H1 (cell line): ENCODE results near the gene KDELR1. TPM values are rescaled to one million over a fixed set of nuclear protein-coding genes. Genes with fewer than 3 reads are reported as not detected.

Experiments used
- ATF3 ChIP-seq: IDR thresholded peaks from 2 replicates; pipeline ENCODE4 v1.6.1; 2011; ENCODE audit warnings: low read depth, mild to moderate bottlenecking, low read length; ENCODE audit not compliant: insufficient read depth
- CBX5 ChIP-seq: fragments of 300-800, 300-1000 bp; sonication (generic); IDR thresholded peaks from 2 replicates; pipeline ENCODE4 v1.7.1; 2016; ENCODE audit warnings: antibody characterized with exemption, low read length, low read depth
- EP300 ChIP-seq, 2 experiments: IDR thresholded peaks; 1 replicate in 1 of 2; 2 replicates in 1 of 2; pipeline ENCODE4 v1.6.1; 2011 to 2012; ENCODE audit warnings: low read depth in 2 of 2, low read length in 2 of 2, mild to moderate bottlenecking in 2 of 2, borderline replicate concordance in 1 of 2, inconsistent platforms in 1 of 2, moderate library complexity in 1 of 2
- MAFK ChIP-seq: IDR thresholded peaks from 2 replicates; pipeline ENCODE4 v1.6.1; 2012; ENCODE audit warnings: low read depth, mild to moderate bottlenecking, improper control_type of control experiment, low read length
- POLR2AphosphoS5 ChIP-seq: IDR thresholded peaks from 2 replicates; pipeline ENCODE4 v1.6.1; 2011; ENCODE audit warnings: low read depth, low read length
- SP4 ChIP-seq: IDR thresholded peaks from 2 replicates; pipeline ENCODE4 v1.6.1; 2012; ENCODE audit warnings: low read length, inconsistent platforms
- TBP ChIP-seq: IDR thresholded peaks from 2 replicates; pipeline ENCODE4 v1.6.1; 2011; ENCODE audit warnings: low read depth, low read length, improper control_type of control experiment
- polyA plus RNA-seq, 7 experiments: library from polyadenylated mRNA; depleted of rRNA in 3 of 7; stranded (reverse) in 5 of 7; unstranded in 2 of 7; fragments of >200 nt in 5 of 7; fragments of 200-250 nt in 2 of 7; gene quantifications; 1 replicate in 5 of 7; 2 replicates in 1 of 7; 4 replicates in 1 of 7; pipeline versions ENCODE4 v1.2.1 to v1.2.3, GENCODE V29; 2011 to 2013; ENCODE audit warnings: missing spikeins in 2 of 7, mixed read lengths in 2 of 7
- total RNA-seq: library from RNA; stranded (reverse); fragmentation: NEBNext Ultra II Directional; extraction: Animal tissue kit (Norgen Biotek cat#: 25700); gene quantifications from 2 replicates; pipeline ENCODE4 v1.2.1, GENCODE V29; 2021

The KDELR1 gene
- total and polyA plus RNA-seq, 2 of the 8 experiments (the other 6 are each of a cell fraction or from before 2014, with no cell fraction given): 225 to 231 TPM

- no peak for TF ChIP-seq SP4
- TF ChIP-seq ATF3: no peak
- no peak for TF ChIP-seq EP300 (IDR thresholded peaks at IDR 0.05; ENCODE audit: borderline replicate concordance in 1 of 2, low read depth in 2 of 2, low read length in 2 of 2)
- TF ChIP-seq CBX5: no peak
- no peak for TF ChIP-seq MAFK
- no peak for TF ChIP-seq TBP
- no peak for TF ChIP-seq POLR2AphosphoS5
Observed at GRCh38 chr19:48405850-48406249, 14.5 kb upstream of the KDELR1 start (continued).
